ENCODE measurements around the gene USP31.

GRCh38 chr16:23074423-23074822 lies 74.8 kb downstream of the USP31 start:
- TF ChIP-seq CTCF (IDR thresholded peaks at IDR 0.05) (no peak), POLR2A (IDR thresholded peaks at IDR 0.05) (no peak)
